ENCODE measurements around the gene GRIK2. TPM values are rescaled to one million over a fixed set of nuclear protein-coding genes. Genes with fewer than 3 reads are reported as not detected.

GRIK2 gene
- total RNA-seq, 1 donor from 2014 or later = 2.8 TPM

DNA sequence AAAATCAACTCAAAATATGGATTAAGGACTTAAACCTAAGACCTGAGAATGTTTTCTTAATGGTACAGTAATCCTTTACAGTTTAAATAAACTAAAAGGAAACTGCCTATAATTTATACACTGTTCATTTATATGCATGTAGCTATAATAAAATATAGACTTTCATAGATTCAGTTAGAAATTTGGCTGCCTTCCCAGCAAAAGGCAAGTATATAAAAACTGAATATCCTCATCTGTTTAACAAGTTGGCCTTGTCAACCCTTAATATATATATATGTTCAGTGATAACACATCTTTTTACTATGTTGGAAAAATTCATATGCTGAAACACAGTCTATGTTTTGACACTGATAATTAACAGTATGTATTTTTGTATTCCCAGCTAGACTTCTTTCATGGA is 123.1 kb downstream of the GRIK2 start:
- H3K4me1 Mint-ChIP-seq (ENCODE audit: unreplicated experiment) = peaks cover 9% of the 10 kb centered on the region
- H3K9me3 Mint-ChIP-seq (ENCODE audit: unreplicated experiment) = no peaks in the 10 kb centered on the region
- TF ChIP-seq, protein P1, sequence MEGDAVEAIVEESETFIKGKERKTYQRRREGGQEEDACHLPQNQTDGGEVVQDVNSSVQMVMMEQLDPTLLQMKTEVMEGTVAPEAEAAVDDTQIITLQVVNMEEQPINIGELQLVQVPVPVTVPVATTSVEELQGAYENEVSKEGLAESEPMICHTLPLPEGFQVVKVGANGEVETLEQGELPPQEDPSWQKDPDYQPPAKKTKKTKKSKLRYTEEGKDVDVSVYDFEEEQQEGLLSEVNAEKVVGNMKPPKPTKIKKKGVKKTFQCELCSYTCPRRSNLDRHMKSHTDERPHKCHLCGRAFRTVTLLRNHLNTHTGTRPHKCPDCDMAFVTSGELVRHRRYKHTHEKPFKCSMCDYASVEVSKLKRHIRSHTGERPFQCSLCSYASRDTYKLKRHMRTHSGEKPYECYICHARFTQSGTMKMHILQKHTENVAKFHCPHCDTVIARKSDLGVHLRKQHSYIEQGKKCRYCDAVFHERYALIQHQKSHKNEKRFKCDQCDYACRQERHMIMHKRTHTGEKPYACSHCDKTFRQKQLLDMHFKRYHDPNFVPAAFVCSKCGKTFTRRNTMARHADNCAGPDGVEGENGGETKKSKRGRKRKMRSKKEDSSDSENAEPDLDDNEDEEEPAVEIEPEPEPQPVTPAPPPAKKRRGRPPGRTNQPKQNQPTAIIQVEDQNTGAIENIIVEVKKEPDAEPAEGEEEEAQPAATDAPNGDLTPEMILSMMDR (IDR thresholded peaks at IDR 0.05; ENCODE audit: unreplicated experiment) = no peak

DNA sequence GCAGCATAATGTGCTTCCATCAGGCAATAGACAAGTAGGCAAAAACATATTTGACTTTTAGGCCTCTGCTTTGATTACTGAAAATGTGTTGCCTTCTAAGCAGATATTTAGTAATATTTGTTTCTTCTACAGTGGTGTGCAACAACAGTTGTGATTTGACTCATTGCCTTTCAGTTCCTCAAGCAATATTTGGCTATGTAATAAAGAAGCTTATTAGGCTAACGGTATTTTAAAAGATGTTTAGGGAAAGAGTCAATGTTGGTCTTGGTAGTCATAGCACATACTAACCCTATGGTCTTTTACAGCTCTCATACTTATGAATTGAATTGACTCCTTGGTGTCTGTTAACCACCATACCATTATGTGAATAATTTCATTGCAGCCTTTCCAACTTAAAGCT is 124.1 kb downstream of the GRIK2 start:
- TF ChIP-seq, protein P1 (IDR thresholded peaks at IDR 0.05; ENCODE audit: unreplicated experiment) = no peak
- H3K27ac Mint-ChIP-seq (ENCODE audit: unreplicated experiment) = no peak overlapping the region
- no peak overlapping the region for H3K4me3 Mint-ChIP-seq (ENCODE audit: unreplicated experiment)
- H3K4me1 Mint-ChIP-seq (ENCODE audit: unreplicated experiment) = peaks cover 9% of the 10 kb centered on the region
- H3K36me3 Mint-ChIP-seq (ENCODE audit: low read depth, unreplicated experiment) = no peaks in the 10 kb centered on the region
- no peaks in the 10 kb centered on the region for H3K9me3 Mint-ChIP-seq (ENCODE audit: unreplicated experiment)
- H3K27me3 Mint-ChIP-seq (ENCODE audit: unreplicated experiment) = no peaks in the 10 kb centered on the region
- no peak for DNase-seq (ENCODE audit: low spot score)

More for the DNA sequence above, 123.1 kb downstream of the GRIK2 start:
- H3K27ac Mint-ChIP-seq (ENCODE audit: unreplicated experiment) = no peak overlapping the region
- no peak overlapping the region for H3K4me3 Mint-ChIP-seq (ENCODE audit: unreplicated experiment)
- DNase-seq (ENCODE audit: low spot score) = no peak
- no peaks in the 10 kb centered on the region for H3K27me3 Mint-ChIP-seq (ENCODE audit: unreplicated experiment)
- no peaks in the 10 kb centered on the region for H3K36me3 Mint-ChIP-seq (ENCODE audit: low read depth, unreplicated experiment)

DNA sequence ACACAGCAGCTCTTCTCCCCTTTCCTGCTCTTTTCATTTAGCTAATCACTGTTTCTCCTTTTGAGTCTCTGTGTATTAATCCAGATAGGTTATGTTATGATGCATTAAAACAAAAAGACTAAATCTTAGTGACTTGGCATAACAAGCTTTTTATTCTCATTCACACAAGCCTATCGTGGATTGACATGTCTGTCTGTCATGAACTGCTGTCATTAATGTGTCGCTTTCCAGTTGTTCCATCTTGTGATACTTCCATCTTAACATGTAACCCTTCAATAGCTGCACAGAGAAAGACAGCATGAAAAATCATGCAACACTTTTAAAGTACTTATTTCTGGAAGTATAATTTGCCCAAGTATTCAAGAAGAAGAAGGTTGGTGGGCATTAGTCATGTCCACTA is 128.7 kb downstream of the GRIK2 start:
- H3K4me3 Mint-ChIP-seq (ENCODE audit: unreplicated experiment) = no peak overlapping the region
- H3K4me1 Mint-ChIP-seq (ENCODE audit: unreplicated experiment) = no peaks in the 10 kb centered on the region
- peaks cover 2% of the 10 kb centered on the region for H3K27me3 Mint-ChIP-seq (ENCODE audit: unreplicated experiment)
- no peaks in the 10 kb centered on the region for H3K9me3 Mint-ChIP-seq (ENCODE audit: unreplicated experiment)
- H3K36me3 Mint-ChIP-seq (ENCODE audit: low read depth, unreplicated experiment) = no peaks in the 10 kb centered on the region
- DNase-seq (ENCODE audit: low spot score) = no peak
- H3K27ac Mint-ChIP-seq (ENCODE audit: unreplicated experiment) = no peak overlapping the region
- TF ChIP-seq, protein P1 (IDR thresholded peaks at IDR 0.05; ENCODE audit: unreplicated experiment) = no peak

DNA sequence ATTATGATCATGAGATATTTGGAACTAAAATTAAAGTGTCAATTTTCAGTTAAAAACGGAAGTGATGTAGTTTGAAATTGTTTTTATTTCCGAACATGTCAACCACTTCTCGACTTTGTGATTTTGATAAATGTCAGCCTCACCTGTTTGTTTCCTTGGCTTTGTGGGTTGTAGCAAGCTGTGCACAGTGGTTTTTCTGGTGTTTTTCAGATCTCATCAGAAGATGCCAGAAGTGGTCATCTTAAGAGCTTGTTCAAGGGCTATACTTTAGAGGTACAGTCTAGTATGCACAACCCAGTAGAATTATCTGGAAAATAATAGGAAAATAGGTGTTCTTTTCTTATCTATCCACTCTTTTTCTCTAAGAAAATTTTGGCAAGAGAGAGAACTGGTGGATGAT is 134.0 kb downstream of the GRIK2 start:
- Mint-ChIP-seq H3K9me3 (ENCODE audit: unreplicated experiment) (no peaks in the 10 kb centered on the region), H3K4me1 (ENCODE audit: unreplicated experiment) (no peaks in the 10 kb centered on the region), H3K4me3 (ENCODE audit: unreplicated experiment) (no peak overlapping the region), H3K27ac (ENCODE audit: unreplicated experiment) (no peak overlapping the region), H3K36me3 (ENCODE audit: low read depth, unreplicated experiment) (no peaks in the 10 kb centered on the region), H3K27me3 (ENCODE audit: unreplicated experiment) (peaks cover 2% of the 10 kb centered on the region)
- TF ChIP-seq, protein P1 (IDR thresholded peaks at IDR 0.05; ENCODE audit: unreplicated experiment) = no peak
- DNase-seq (ENCODE audit: low spot score) = no peak

DNA sequence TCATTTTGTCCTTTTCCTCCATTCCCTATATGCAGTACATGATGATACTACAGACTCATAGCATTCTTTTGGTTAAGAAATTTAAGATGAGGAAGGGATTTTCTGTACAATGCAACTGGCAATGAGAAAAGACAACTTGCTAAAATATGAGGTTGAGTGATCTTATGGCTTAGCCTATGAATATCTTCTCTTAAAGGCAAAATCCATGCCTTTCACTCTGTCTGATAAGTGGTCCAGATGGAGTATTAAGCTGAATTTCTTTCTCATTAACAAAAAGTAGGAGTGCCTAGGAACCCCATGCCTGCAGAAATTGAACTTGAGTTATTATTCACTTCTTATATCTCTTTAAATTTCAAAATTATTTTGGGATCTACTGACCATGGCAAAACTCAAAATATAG is 135.3 kb downstream of the GRIK2 start:
- no peak overlapping the region for H3K4me3 Mint-ChIP-seq (ENCODE audit: unreplicated experiment)
- DNase-seq (ENCODE audit: low spot score) = no peak
- H3K27me3 Mint-ChIP-seq (ENCODE audit: unreplicated experiment) = peaks cover 2% of the 10 kb centered on the region
- no peaks in the 10 kb centered on the region for H3K36me3 Mint-ChIP-seq (ENCODE audit: low read depth, unreplicated experiment)
- no peaks in the 10 kb centered on the region for H3K9me3 Mint-ChIP-seq (ENCODE audit: unreplicated experiment)
- no peak overlapping the region for H3K27ac Mint-ChIP-seq (ENCODE audit: unreplicated experiment)
- H3K4me1 Mint-ChIP-seq (ENCODE audit: unreplicated experiment) = no peaks in the 10 kb centered on the region
- TF ChIP-seq, protein P1 (IDR thresholded peaks at IDR 0.05; ENCODE audit: unreplicated experiment) = no peak

Data from endothelial cell (in vitro differentiated cells).